Measurements from ENCODE around the gene GMDS.

GMDS gene

DNA sequence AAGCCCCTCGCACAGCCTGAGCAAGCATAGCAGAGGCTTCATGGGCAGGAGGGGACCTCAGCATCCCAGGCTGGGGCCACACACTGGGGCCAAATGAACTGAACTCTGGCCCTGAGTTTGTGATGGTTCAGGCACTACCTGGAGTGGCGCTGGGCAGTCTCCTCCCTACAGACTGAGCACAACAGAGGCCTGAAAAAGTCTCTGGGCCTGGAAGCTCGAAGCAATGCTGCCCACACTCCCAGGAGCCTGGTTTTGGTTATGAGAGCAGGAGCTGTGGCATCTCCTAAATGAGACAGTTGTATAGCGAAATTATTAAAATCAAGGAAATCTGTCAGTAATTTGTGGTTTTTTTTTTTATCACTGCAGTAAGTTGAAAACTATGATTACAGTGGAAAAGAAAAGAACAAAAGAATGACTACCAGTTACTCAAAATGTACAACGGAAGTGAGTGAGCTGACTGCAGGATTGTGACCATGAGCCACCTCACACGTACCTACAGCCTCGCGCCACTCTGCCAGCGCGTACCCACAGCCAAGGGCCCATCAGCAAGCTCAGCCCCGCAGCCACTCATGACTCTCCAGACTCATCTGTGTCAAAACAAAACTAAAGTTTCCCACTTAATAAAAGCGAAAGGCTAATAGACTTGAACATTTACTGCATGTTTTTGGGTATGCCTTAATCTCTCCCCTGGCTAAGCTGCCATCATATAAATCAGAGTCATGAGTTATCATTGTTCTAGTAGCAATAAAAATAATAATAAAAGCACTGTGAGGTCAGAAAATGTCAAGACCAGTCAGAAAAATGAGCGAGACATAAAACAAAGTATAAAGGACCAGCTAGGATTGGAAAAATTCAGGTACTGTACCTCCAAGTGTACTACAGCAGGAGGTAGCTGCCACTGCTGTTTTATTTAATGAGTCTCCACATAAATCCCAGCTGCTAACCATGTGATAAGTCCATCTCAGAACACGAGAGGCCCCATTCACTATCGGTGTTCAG is 458.7 kb downstream of the GMDS start:
- DNase-seq: no peak

DNA sequence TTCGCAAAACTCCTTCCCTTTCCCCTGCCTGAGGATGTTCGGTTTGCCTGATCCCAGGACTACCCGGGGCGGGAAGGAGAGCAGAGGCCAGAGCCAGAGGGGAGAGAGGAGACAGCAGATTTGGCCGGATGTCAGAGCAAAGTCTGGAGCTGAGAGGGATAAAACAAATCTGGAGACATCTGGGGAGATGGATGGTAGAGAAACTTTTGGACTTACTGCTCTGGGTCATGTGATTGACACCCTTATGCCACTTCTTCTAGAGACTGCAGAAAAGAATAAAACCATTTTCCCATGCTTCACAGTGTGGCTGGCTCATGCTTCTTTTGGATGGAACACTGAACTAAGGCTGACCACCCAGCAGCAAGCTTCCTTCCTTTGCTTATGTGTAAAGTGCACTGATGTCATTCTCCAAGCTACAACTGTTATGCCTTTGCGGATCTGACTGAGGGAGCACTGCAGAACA is 461.0 kb downstream of the GMDS start:
- no peak for DNase-seq

DNA sequence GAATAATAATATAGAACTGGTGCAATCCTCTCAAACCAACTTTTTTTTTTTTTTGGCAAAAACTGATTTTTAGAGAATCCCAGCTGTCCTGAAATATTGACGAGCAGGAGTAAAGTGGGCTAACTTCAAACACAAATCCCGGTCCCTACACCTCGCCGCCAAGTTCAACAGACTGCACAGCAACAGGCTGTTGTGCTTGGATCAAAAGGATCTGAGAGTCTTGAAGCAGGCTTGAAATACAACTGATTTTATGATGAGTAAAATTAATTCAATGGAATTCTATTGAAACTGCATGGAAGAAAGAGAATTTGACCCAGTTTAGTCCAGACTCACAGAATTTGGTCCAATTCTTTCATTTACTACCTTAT is 463.6 kb downstream of the GMDS start:
- DNase-seq: no peak

DNA sequence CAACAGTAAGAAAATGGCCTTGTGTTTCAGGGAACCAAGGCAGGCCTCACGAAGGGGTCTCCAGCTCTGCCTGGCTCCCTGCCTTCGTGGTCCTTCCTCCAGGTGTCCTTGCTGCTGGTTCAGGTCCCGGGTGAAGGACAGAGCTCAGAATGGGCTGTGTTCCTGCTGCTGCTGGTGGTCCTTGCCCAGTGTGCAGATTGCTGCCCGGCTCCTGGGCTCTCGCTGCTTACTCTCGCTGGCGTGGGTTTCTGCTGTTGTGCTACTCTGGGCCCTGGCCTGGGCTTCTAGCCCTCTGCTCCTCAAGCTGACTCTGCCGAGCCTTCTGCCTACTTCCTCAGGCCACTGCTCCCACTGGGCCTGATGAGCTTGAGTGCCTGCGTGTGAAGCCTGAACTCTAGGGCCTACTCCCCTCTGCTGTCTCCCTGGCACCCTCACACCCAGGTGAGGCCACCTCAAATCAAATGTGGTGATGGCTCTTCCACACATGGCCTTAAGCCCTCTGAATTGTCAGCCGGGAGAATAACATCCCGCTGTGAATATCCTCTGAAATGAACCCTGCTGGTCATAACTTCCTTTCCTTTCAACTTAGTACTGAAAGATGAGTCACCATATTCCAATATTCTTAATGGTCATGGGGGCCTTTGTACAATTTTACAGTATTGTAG is 464.1 kb downstream of the GMDS start:
- DNase-seq: no peak

DNA sequence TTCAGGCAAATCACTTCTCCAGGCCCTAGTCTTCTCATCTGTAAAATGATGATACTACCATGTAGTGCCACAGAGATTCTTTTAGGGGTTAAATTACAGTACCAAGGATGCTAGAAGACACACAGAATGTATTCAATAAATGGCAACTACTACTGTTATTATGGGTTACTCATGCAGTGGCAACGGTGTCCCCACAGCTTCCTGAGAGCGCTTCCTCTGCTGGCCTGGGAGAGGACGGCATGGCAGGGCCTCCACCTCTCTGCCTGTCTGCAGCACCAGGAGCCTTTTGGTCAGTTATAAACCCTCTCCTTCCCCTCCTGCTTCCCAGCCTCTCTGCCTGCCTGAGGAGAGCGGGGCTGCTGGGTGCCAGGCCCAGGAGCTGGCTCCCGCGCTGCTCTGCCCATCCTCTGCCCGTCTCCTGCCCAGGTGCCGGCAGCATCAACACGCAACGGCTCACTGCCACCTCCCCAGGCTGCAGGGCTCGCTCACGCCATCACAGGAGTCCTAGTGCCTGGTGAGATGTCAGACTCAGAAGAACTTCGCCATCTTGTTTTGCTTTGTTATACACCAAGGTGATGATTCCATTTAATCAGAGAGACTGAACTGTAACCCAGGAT is 465.0 kb downstream of the GMDS start:
- DNase-seq: no peak

DNA sequence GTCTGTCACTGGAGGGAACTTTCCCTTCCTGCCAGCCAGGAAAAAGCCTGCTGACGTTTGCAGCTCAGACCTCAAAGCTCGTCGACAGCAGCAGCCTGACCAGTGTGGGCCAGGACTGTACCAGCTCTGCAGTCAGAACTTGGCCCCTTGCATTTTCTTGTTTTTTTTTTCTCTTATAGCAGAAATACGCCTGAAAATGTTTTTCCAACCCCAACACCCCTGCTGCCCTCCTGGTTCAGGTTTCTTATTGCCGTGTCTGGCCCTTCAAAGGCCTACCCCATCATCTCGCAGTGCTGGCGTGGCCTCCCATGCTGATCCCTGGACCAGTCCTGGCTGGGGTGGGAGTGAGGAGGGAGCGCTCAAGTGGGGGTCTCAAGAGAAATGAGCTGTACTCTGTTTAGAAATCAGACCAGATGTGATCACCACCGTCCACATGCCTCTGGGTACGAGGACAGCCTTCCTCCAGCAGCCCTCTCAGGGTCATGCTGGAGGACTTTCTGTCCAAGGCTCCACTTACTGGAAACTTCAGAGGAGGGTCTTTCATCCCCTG is 466.6 kb downstream of the GMDS start:
- DNase-seq: no peak

DNA sequence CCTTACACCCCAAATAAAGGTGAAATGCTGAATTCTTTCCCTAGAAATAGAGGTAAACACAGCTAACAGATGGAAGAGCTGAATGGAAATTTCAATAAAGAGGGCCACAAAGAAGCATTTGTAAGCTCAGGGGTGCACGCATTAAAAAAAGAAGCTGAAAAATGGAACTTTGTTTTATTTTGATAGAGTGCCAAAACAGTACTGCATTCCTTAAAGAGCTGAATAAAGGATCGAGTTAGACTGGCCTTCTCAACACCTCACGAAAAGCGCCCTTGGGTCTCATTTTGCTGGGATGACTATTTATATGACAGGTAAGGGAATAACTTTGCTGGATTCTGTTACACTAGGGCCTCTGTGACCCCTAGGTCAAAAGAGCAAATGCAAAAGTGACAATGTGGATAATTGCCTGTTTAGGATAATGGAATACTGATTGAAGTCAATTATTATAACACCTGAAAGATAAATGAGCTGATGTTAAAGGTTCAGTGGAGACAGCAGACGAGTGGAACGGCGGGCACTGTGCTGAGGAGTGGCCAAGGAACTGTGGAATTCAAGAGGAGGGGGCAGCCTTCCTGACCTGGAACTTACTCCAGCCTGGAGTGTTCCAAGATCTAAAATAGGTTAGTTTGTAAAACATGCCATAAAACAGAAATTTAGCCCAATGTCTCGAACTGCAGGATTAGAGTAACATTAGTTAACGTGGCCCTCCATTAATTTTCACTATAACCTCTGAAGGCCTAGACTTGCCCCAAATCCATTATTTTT is 467.3 kb downstream of the GMDS start:
- no peak for DNase-seq

DNA sequence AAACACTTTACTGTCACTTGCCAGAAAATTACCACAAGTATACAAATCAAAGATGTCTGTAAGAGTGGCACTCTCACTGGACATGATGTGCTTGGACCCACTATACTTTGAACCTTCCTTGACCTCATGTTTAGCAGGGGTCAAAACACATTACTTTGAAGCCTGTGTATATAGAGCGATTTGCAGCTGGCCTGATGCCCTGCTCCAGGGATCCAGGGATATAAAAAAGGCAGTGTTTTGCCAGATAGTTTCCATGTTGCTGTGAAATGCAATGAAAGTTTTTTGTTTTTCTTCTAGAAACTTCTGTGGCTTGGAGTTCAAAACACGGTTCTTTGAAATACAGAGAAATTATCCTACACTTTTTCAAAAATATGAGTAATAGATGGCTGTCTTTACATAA is 470.0 kb downstream of the GMDS start:
- no peak for DNase-seq

DNA sequence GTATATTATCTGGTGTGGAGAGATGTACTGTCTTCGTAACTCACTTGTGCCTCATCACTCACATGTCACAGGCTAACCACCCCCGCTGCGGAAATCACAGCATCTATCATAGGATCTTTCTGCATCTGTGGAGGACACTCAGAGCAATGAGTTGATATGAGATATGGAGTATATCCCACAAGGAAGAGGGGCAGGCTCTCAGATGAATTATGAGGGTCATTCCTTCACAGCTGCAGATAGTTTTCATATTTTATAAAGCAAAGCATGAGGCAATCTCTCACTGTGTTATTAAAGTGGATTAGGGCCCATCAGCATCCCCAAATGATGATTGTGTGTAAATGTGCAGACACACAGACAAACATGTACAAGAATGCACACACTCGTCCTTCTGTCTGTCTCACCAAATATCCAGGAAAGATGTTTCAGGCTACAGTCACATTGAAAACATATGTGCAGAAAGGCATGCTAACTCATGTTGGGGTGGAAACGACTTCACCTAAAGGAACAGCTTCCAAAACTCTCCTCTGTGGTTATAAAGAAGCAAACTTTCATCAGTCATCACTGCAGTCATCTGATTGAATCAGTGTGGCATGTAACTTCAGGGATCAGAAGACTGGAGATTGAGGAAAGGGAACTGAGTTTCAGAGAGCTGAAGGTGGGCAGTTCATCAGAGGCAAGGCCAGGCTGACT is 471.0 kb downstream of the GMDS start:
- no peak for DNase-seq

DNA sequence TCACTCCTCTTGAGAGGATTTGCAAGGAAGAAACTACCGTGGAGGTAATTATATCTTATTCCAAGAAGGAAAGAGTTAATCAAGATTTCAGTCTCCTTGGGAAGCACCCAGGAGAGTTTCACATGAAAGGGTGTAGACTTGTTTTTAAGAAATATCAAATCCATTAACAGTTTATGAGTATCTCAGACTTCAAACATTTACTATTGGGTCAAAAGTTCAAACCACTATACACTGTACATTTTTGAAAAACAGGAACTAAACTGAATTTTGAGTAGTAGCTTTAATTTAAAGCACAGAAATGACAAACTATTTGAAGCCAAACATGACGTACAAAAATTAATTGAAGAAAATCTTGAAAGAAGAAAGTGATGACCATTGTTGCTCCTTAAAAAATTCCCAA is 471.7 kb downstream of the GMDS start:
- DNase-seq: no peak

DNA sequence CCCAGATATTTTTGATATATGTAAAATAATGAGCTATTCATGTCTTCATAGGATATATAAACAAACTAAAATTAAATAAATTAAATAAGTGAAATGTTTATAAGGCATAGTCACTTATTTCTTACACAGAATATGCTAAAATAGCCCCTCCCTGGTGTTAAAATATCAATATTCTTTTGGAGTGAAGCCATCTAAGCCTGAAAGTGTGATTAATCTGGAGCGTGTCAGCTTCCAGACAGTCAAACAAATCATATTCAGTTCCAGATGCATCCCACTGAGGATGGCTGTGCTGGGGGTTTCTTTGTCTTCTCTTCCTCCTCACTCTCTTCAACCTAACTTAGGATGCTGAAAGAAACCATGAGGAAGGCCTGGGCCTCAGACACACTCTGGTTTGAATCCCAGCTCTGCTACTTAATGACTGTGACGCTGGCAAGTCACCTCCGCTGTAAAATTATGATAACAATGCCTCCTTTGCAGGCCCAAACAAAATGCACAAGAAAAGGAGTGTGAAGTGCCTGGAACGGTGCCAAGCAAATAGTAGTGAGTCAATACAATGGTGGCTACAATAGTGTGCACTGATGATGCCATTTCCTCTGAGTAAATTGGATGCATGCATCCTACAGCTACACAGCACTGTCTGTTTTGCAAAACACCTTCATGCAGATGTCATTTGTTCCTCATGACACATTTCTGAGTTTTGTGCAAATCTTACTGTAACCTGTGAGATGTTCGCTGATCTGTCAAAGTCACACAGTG is 474.3 kb downstream of the GMDS start:
- peak; percentile 61 for DNase-seq

DNA sequence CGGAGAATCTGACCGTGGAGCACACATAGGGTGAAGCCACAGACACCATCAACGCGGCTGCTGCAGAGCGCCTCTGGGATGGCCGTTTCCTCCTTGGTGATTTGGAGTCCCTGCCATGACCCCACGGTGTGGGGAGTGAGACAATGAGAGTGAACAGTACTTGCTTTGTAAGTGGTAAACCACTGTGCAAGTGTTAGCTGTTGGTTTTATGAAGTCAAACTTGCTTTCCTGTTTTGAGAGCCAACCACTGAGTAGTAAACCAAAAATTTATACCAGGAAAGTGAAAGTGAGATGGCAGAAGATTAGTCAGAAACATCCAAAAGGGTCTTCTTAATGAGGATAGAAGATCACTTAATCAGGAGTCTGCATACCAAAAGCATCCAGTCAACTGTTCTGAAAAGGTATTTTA is 475.0 kb downstream of the GMDS start:
- DNase-seq: no peak

DNA sequence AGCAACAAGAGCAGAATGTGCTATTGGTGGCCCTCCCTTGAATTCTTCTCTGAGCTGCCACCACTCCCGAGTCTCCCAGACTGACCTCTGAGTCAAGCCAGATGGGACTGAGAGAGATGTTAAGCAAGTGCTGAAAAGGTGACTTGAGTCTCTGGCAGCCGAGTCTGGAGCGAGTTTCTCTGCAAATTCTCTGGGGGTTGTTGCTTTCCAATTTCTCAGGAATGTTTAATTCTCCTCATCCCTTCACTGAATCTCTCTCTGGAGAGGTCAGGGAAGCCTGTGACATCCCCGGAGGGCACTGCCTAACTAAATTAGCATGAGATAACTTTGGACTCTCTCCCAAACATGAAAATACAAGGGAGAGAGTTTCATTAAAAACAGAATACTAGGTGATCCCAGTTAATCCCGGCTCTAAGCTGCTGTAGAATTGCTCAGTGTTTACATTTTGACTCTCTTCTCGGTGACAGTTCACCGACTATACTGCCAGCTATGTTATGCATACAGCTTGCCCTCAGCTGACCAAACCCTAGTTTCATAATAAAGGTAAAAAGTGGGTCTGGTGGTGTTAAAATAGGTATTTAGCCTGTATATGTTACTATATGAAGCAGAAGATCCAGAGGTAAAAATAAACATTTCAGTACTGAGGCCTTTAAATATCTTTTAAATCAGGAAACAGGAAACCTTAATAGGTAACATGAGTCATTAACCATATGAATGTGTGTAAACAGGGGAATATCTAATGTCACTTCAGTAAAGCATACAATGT is 477.7 kb downstream of the GMDS start:
- DNase-seq: no peak

DNA sequence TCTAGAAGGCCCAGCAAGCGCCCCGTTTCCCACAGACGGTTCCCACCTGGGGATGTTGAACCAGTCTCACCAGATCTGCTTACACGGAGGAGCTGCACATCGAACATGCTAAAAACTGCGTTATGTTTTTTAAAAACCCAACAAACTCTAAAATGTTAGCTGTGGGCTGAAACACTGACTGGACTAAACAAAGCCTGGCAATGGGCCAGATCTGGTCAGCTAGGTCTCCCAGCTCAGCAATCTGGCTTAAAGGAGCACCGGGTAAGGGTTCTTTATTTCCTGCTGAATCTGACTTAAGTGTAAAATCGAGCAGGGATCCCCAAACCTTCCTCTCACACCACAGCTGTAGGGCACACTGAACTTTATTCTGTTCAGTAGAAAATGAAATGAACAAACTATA is 478.8 kb downstream of the GMDS start:
- peak; percentile 28 for DNase-seq

DNA sequence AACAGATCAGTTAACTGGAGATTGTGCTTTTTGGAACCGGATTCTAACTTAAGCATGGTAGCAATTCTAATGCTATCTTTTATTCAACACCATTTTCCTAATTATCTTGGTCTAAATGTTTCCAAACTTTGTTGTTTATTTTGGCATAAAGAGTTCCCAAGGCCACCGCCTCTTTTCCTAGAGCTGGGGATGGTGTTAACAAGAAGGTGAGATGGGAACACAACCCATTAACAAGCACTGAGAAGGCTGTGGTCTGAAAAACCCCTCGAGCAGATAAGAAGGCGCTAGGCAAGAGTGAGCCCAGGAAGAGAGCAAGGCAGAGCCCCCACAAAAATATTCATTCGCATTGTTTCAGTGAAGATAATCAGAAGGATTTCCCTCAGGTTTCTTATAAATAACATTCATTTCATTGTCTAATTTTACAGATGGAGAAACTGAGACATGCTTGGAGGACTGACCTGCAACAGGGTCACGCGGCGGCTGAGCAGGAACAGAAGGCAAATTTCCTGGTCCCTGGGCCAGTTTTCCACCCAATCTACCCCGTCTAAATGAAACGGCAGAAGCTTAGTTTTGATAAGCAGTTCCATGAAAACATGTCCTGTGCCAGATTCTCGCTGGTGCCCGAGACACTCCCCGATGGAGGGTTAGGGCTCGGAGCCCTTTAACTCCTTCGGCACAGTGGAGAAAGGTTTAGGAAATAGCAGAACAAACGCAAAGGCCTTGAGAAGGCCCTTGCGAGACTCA is 480.1 kb downstream of the GMDS start:
- DNase-seq: no peak

DNA sequence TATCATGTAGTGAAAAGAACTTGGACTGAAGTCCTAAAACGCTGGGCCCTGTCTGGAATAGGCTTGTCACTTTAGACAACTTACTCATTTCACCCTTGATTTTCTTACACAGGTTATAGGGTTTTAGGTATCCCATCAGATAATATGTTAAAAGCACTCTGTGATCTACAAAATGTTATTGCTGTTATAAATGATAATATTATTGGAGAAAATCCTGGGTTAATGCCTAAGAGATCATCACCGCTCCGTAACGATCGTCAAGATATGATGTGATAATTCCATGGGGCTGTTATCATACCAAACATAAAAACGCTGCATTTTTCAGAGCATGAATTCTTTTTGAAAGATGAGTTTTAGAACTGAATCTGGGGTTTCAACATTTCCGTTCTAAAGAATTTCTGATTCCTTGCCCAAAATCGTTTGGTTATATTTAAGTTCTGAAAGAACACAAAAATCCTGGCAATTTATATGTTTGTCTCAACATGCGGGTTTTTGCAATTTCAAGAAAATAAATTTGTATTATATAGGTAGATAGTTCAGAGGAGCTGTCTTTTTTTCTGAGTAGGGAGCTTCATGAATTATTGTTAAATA is 480.9 kb downstream of the GMDS start:
- DNase-seq: no peak

DNA sequence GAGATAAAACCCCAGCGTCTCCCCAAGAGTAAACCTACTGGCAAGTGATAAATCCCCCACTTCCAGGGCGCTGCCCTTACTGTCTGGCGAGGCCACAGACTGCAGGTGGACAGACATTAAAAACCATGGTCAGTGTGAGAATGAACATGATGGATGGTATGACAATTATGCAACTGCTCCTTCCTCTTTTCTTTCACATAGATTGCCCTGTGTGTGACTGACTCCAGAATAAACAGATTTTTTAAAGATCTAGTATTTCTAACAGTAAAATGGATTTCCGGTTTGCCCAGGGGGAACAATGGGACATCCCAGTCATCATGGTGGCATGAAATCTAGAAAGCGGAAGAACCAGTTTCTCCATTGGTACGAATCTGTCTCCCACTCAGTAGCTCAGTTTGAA is 482.0 kb downstream of the GMDS start:
- DNase-seq: no peak

DNA sequence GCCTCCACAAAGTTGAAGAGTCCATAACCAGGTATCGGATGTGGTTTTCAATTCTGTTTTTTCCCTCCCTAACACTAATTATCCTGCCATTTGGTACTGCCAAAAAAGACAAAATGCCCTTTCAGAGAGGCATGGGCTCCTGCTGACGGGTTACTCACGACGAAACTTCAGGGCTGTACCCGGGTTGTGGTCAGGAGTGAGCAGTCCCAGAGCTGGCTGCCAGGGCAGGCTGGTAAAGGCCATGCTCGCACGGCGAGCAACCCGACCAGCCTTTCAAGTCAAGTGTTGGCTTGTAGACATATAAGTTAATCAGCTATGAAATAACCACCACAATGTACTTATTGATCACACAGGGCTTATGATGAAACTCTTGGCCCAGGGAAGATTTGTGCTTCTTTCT is 483.2 kb downstream of the GMDS start:
- DNase-seq: no peak

DNA sequence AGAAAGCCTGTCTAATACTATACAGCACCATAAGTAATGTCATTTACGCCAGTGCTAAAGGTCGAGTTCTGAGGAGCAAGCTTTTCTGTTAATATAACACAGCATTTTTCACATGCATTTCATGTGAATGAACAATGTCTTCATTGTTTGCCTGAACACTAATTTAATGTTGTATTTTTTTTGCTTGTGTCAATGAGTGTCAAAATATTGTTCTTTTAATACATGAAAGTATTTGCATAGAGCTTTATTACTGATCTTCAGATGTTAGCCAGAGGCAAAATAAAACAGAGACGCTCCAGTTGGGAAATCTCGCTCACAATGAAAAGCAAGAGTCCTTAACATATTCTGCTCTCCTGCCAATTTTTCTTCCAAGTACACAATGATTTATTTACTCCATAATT is 483.9 kb downstream of the GMDS start:
- DNase-seq: no peak
